GM12878 (cell line): ENCODE results near the gene BRME1. TPM values are rescaled to one million over a fixed set of nuclear protein-coding genes. Genes with fewer than 3 reads are reported as not detected.

Source experiments
- ATAC-seq: fragments of 200-7000 bp; cut with Tn5 transposase; 3 replicates; pipeline ENCODE4 v1.9.1; 2020; ENCODE audit warnings: mild to moderate bottlenecking, moderate library complexity
- BruUV-seq: library from RNA; stranded (reverse); fragments of 400-500 nt; replicated peaks from 2 replicates; lab custom pipeline; 2021; lab: Mats Ljungman, UMichigan
- CTCF ChIA-PET: fragments of 300-600 bp; sonication (Branson Sonifier 250); formaldehyde crosslinking; extraction: SDS; loops from one replicate; lab custom pipeline; 2021; ENCODE audit warnings: inconsistent platforms; lab: Yijun Ruan, JAX
- POLR2A ChIA-PET: fragments of 350-600 bp; formaldehyde crosslinking; extraction: SDS; loops from one replicate; lab custom pipeline; 2021; ENCODE audit warnings: inconsistent platforms; lab: Charles Lee
- RAD21 ChIA-PET: fragments of 300-600 bp; sonication (Branson Sonifier 250); formaldehyde crosslinking; loops from one replicate; lab custom pipeline; 2023; ENCODE audit warnings: antibody characterized with exemption; ENCODE audit not compliant: unreplicated experiment; lab: Charles Lee
- SMC1A ChIA-PET: fragments of 300-600 bp; sonication (Branson Sonifier 250); formaldehyde crosslinking; loops from one replicate; lab custom pipeline; 2023; ENCODE audit not compliant: unreplicated experiment, uncharacterized antibody; lab: Charles Lee
- DNase-seq: peaks from one replicate; pipeline ENCODE4 v3.0.0-alpha.2; 2011; ENCODE audit warnings: low read depth, low spot score
- FAIRE-seq: peaks from 3 replicates; lab custom pipeline; 2011; peaks lifted over from hg19 to GRCh38; lab: Jason Lieb, UNC
- H2AFZ ChIP-seq: 2 replicates; pipeline ENCODE4 v1.6.0; 2011; ENCODE audit warnings: low read depth, low read length, control low read depth; ENCODE audit not compliant: control insufficient read depth
- H3K27ac ChIP-seq: 2 replicates; pipeline ENCODE4 v1.5.1; 2011; ENCODE audit warnings: control low read depth; ENCODE audit not compliant: control insufficient read depth, insufficient read depth
- H3K27me3 ChIP-seq, 2 experiments: replicated peaks in 1 of 2; 2 replicates each; pipeline versions ENCODE4 v1.6.0 to v1.6.1; 2011; ENCODE audit warnings: low read length in 1 of 2; ENCODE audit not compliant: control insufficient read depth in 2 of 2, insufficient read depth in 2 of 2
- H3K36me3 ChIP-seq, 2 experiments: 2 replicates each; pipeline ENCODE4 v1.5.1; 2011; ENCODE audit warnings: low read length in 1 of 2; ENCODE audit not compliant: control insufficient read depth in 2 of 2, insufficient read depth in 2 of 2
- H3K4me1 ChIP-seq: 2 replicates; pipeline ENCODE4 v1.6.1; 2011; ENCODE audit warnings: mild to moderate bottlenecking, low read length, moderate library complexity, mixed read lengths; ENCODE audit not compliant: control insufficient read depth, insufficient read depth
- H3K4me2 ChIP-seq: 2 replicates; pipeline ENCODE4 v1.6.0; 2011; ENCODE audit warnings: control low read depth; ENCODE audit not compliant: control insufficient read depth, insufficient read depth
- H3K4me3 ChIP-seq: fragments of 200-600 bp; sonication (generic); 2 replicates; pipeline ENCODE4 v1.5.1; 2016
- H3K79me2 ChIP-seq: 2 replicates; pipeline ENCODE4 v1.6.0; 2011; ENCODE audit warnings: low read length; ENCODE audit not compliant: control insufficient read depth, insufficient read depth
- H3K9ac ChIP-seq: 2 replicates; pipeline ENCODE4 v1.8.0; 2011; ENCODE audit warnings: low read length, control low read depth, mixed read lengths; ENCODE audit not compliant: control insufficient read depth, insufficient read depth
- H3K9me3 ChIP-seq: replicated peaks from 3 replicates; pipeline ENCODE4 v1.5.1; 2011; ENCODE audit warnings: mild to moderate bottlenecking, low read length; ENCODE audit not compliant: control insufficient read depth, insufficient read depth
- H4K20me1 ChIP-seq: 2 replicates; pipeline ENCODE4 v1.6.0; 2011; ENCODE audit not compliant: control insufficient read depth, insufficient read depth
- CBFB ChIP-seq: IDR thresholded peaks from 2 replicates; pipeline ENCODE4 v1.6.1; 2016; ENCODE audit warnings: antibody characterized with exemption, low read depth
- EZH2 ChIP-seq: IDR thresholded peaks from 2 replicates; pipeline ENCODE4 v1.6.1; 2012; ENCODE audit warnings: low read depth, mild to moderate bottlenecking, control low read depth, inconsistent platforms, low read length, borderline replicate concordance; ENCODE audit not compliant: control insufficient read depth
- GABPA ChIP-seq: IDR thresholded peaks from 2 replicates; pipeline ENCODE4 v1.6.1; 2014; ENCODE audit warnings: antibody characterized with exemption, low read depth, mild to moderate bottlenecking, inconsistent platforms
- NBN ChIP-seq: fragments of 450-650 bp; IDR thresholded peaks from 2 replicates; pipeline ENCODE4 v1.6.1; 2016
- SMARCA5 ChIP-seq: fragments of 450-650 bp; IDR thresholded peaks from 2 replicates; pipeline ENCODE4 v1.6.1; 2017; ENCODE audit warnings: mild to moderate bottlenecking
- YBX1 ChIP-seq: fragments of 450-650 bp; IDR thresholded peaks from 2 replicates; pipeline ENCODE4 v1.6.1; 2016; ENCODE audit warnings: antibody characterized with exemption
- ZNF24 ChIP-seq: fragments of 450-650 bp; IDR thresholded peaks from 2 replicates; pipeline ENCODE4 v1.6.1; 2017; ENCODE audit warnings: antibody characterized with exemption, mild to moderate bottlenecking
- WGBS: methylation state at CpG from one replicate; pipeline ENCODE4 v1.1.6; 2016; ENCODE audit warnings: low lambda C conversion rate; ENCODE audit not compliant: insufficient replicate concordance, insufficient coverage; ENCODE audit errors: missing lambda C conversion rate; 5-methylcytosine and 5-hydroxymethylcytosine counted together
- in situ Hi-C: fragments of 300-500 bp; cut with MboI; formaldehyde crosslinking; loops from 9 replicates; pipeline ENCODE4 v1.14.3; 2018; ENCODE audit warnings: mixed read lengths
- intact Hi-C: fragments of 100-400 bp; cut with micrococcal nuclease; formaldehyde crosslinking; loops from one replicate; pipeline ENCODE4 v1.14.2; 2022; ENCODE audit not compliant: unreplicated experiment
- polyA plus RNA-seq, 11 experiments: library from polyadenylated mRNA; depleted of rRNA in 4 of 11; unstranded in 6 of 11; stranded (reverse) in 5 of 11; fragments of >200 nt; fragmentation: Nextera tagmentation in 4 of 11; fragmentation: Illumina TruSeq in 1 of 11; extraction: Ambion mirVana in 4 of 11; extraction: Trizol in 1 of 11; gene quantifications; 1 replicate in 1 of 11; 2 replicates in 10 of 11; pipeline versions ENCODE4 v1.2.1 to v1.2.3, GENCODE V29; 2011 to 2016; ENCODE audit warnings: inconsistent platforms in 2 of 11, missing spikeins in 2 of 11, low read depth in 1 of 11
- total RNA-seq, 4 experiments: library from RNA; depleted of rRNA in 3 of 4; stranded (reverse); fragments of >200 nt in 3 of 4; fragmentation: Illumina TruSeq in 1 of 4; extraction: Trizol in 1 of 4; gene quantifications; 2 replicates each; pipeline versions ENCODE4 v1.2.1 to v1.2.3, GENCODE V29; 2013 to 2021
- TF ChIP-seq, protein P1 (sequence below), 3 experiments: IDR thresholded peaks in 2 of 3; conservative IDR thresholded peaks in 1 of 3; 2 replicates each; pipeline ENCODE4 v1.5.1; 2011; ENCODE audit warnings: low read depth in 3 of 3, low read length in 3 of 3, mild to moderate bottlenecking in 3 of 3, control low read depth in 2 of 3, moderate library complexity in 2 of 3, inconsistent platforms in 1 of 3, mixed read lengths in 1 of 3; ENCODE audit not compliant: control insufficient read depth in 2 of 3, insufficient read depth in 1 of 3; ENCODE audit errors: extremely low read depth in 1 of 3

Gene BRME1
- total and polyA plus RNA-seq, 10 of the 15 experiments (the other 5 are each of a cell fraction or from before 2014, with no cell fraction given): 0.07 to 2.2 (median 1.1) TPM; not detected in 1

DNA sequence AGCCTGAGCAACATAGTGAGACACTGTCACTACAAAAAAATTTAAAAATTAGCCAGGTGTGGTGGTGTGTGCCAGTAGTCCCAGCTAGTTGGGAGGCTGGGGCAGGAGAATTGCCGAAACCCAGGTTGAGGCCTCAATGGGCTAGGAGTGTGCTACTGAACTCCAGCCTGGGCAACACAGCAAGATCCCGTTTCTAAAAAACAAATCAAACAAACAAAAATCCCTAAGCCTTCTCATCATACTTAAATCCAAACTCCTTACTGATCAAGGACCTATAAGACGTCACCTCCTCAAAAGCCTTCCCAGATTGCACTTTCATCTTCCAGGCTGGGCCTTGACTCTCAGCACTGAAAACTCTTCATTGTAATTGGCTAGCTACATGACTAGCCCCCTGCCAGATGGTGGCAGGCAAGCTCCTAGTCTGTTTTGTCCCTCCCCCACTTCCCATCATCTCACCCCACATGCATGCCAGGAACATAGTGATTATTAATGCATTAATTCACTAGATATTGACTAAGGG lies 46.5 kb downstream of the BRME1 start:
- no peak overlapping the region for H3K27ac ChIP-seq
- H3K9me3 ChIP-seq: no peaks in the 10 kb centered on the region
- DNase-seq (no peak), ATAC-seq (no peak), FAIRE-seq (no peak)
- H3K36me3 ChIP-seq: no peaks in the 10 kb centered on the region
- no peaks in the 10 kb centered on the region for H3K79me2 ChIP-seq
- H3K9ac ChIP-seq: no peak overlapping the region
- peaks cover 8% of the 10 kb centered on the region for H3K4me1 ChIP-seq
- H3K27me3 ChIP-seq: peaks cover 0 to 1% of the 10 kb centered on the region in 2 experiments; a peak in 2 of 4 replicates
- H3K4me3 ChIP-seq: no peak overlapping the region
- SMC1A ChIA-PET: interaction anchor here (0.7 to 3.9 kb wide), 3 partner anchors 11 to 64 kb away, joined by 3 to 33 read pairs (median 9); partner anchors contain the start of gene ZSWIM4
- RAD21 ChIA-PET: interaction anchor here (0.6 to 6.2 kb wide), 4 partner anchors 11 to 219 kb away, joined by 3 to 70 read pairs (median 4); no protein-coding TSS in a partner anchor
- in situ Hi-C loops: no loop called here
- H4K20me1 ChIP-seq: no peaks in the 10 kb centered on the region
- POLR2A ChIA-PET: interaction anchor here (0.6 to 8.5 kb wide), 5 partner anchors 8 to 160 kb away, joined by 3 to 85 read pairs (median 7); partner anchors contain the start of gene ZSWIM4
- WGBS: 94% methylated on average over 3 of the region's 3 CpGs
- H3K4me2 ChIP-seq: no peak overlapping the region
- CTCF ChIA-PET: interaction anchor here (0.6 to 2.3 kb wide), 4 partner anchors 20 to 277 kb away, joined by 3 to 5 read pairs (median 4); partner anchors contain the start of gene ASF1B
- TF ChIP-seq NBN (no peak), CBFB (no peak), EZH2 (no peak), YBX1 (no peak), GABPA (no peak), SMARCA5 (peak; percentile 62; the same call in 1 of the 2 replicates), ZNF24 (peak; percentile 70; the same call in 1 of the 2 replicates)
- TF ChIP-seq, protein P1, sequence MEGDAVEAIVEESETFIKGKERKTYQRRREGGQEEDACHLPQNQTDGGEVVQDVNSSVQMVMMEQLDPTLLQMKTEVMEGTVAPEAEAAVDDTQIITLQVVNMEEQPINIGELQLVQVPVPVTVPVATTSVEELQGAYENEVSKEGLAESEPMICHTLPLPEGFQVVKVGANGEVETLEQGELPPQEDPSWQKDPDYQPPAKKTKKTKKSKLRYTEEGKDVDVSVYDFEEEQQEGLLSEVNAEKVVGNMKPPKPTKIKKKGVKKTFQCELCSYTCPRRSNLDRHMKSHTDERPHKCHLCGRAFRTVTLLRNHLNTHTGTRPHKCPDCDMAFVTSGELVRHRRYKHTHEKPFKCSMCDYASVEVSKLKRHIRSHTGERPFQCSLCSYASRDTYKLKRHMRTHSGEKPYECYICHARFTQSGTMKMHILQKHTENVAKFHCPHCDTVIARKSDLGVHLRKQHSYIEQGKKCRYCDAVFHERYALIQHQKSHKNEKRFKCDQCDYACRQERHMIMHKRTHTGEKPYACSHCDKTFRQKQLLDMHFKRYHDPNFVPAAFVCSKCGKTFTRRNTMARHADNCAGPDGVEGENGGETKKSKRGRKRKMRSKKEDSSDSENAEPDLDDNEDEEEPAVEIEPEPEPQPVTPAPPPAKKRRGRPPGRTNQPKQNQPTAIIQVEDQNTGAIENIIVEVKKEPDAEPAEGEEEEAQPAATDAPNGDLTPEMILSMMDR (IDR thresholded peaks at IDR 0.05 in 2 of 3, conservative IDR thresholded peaks at IDR 0.05 in 1 of 3; ENCODE audit: control insufficient read depth in 2 of 3, extremely low read depth in 1 of 3, insufficient read depth in 1 of 3, low read depth in 3 of 3, low read length in 3 of 3): peak in 2 of 3 experiments; percentile 3 to 7; a peak in 1 of 6 replicates
- intact Hi-C loops: no loop called here
- no TSS peak for BruUV-seq
- no peak overlapping the region for H2AFZ ChIP-seq
